Fibroblast of mammary gland (primary cell): ENCODE measurements around the gene PGLYRP3.
A peak's percentile ranks its signal among the peaks of the same experiment; 100 is the strongest.

ENCODE experiments used
- DNase-seq: peaks from one replicate; pipeline ENCODE4 v3.0.0-alpha.2; 2010; ENCODE audit warnings: low read depth
- H3K4me3 ChIP-seq: 2 replicates; pipeline ENCODE4 v1.5.1; 2011; ENCODE audit warnings: low read depth, mild to moderate bottlenecking, low read length, moderate library complexity; ENCODE audit not compliant: control insufficient read depth
- TF ChIP-seq, protein P1 (sequence below): conservative IDR thresholded peaks from 2 replicates; pipeline ENCODE4 v1.5.1; 2011; ENCODE audit warnings: low read depth, low read length, inconsistent platforms; ENCODE audit not compliant: control insufficient read depth, insufficient read depth

PGLYRP3 gene

DNA sequence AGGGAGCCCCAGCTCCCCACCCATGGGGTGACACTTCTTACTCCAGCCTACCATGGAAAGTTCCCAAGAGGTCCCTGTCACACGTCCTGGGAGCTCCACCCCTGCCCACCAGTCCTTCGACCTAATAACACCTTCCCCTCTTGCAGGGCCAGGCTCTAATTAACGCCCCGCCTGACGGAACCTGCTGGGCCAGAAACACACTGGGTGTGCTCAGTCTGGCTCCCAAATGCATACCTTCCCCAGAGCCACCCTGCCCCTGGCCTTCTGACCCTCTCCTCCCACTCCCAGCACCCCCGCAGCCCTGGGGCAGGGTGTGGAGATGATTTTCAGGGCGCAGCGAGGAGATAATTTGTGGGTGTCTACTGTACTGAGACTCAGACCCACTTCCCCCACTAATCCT is 20.6 kb downstream of the PGLYRP3 start:
- DNase-seq = no peak
- TF ChIP-seq, protein P1, sequence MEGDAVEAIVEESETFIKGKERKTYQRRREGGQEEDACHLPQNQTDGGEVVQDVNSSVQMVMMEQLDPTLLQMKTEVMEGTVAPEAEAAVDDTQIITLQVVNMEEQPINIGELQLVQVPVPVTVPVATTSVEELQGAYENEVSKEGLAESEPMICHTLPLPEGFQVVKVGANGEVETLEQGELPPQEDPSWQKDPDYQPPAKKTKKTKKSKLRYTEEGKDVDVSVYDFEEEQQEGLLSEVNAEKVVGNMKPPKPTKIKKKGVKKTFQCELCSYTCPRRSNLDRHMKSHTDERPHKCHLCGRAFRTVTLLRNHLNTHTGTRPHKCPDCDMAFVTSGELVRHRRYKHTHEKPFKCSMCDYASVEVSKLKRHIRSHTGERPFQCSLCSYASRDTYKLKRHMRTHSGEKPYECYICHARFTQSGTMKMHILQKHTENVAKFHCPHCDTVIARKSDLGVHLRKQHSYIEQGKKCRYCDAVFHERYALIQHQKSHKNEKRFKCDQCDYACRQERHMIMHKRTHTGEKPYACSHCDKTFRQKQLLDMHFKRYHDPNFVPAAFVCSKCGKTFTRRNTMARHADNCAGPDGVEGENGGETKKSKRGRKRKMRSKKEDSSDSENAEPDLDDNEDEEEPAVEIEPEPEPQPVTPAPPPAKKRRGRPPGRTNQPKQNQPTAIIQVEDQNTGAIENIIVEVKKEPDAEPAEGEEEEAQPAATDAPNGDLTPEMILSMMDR = no peak
- no peak overlapping the region for H3K4me3 ChIP-seq

- no peak for DNase-seq
- H3K4me3 ChIP-seq = no peak overlapping the region
- TF ChIP-seq, protein P1 = no peak
These were observed 21.2 kb downstream of the PGLYRP3 start for GRCh38 chr1:153291514-153291913.

GRCh38 chr1:153288634-153289275 is 24.0 kb downstream of the PGLYRP3 start:
- no peak for DNase-seq
- H3K4me3 ChIP-seq = no peak overlapping the region
- TF ChIP-seq, protein P1 = peak; percentile 46

- TF ChIP-seq, protein P1 = peak; percentile 38
- DNase-seq = no peak
- H3K4me3 ChIP-seq = no peak overlapping the region
These were observed 34.9 kb downstream of the PGLYRP3 start for GRCh38 chr1:153277852-153278251.

GRCh38 chr1:153272186-153272585 is 40.6 kb downstream of the PGLYRP3 start:
- no peak for DNase-seq
- no peak overlapping the region for H3K4me3 ChIP-seq
- TF ChIP-seq, protein P1 = no peak

DNA sequence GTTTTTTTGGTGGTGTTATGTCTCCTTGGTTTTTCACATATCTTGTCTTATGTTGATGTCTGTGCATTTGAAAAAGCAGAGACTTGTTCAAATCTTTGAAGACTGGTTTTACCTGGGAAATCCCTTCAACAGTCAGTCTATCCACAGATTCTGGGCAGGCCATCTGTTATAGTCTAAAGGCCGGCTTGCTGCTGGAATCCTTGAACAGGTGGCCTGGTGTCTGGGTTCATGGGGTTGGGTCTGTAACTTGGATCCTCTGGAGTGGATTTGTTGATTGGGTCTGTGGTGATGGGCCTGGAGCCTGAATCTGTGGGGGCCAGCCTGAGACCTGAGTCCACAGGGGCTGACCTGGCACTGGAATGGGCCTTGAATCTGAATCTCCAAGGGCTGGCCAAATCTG is 41.0 kb downstream of the PGLYRP3 start:
- DNase-seq = no peak
- H3K4me3 ChIP-seq = no peak overlapping the region
- TF ChIP-seq, protein P1 = no peak

DNA sequence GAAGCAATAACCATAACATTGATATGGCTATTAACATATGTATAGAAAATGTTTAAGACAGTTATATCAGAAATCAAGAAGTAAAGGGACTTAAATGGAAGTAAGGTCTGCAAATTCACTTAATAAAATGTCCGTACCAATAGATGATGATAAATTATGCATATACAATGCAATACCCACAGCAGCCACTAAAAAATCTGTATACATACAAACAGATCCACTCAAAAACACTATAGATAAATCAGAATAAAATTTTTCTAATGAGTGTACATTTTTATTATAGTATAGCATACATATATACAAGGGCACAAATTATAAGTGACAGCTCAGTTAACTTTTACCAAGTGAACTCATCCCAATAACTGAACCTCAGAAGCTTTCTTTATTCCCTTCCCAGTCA is 47.3 kb downstream of the PGLYRP3 start:
- TF ChIP-seq, protein P1 = no peak
- H3K4me3 ChIP-seq = no peak overlapping the region
- DNase-seq = no peak
